ENCODE data around the gene SNCB. TPM values are rescaled to one million over a fixed set of nuclear protein-coding genes. Genes with fewer than 3 reads are reported as not detected.
A peak's percentile ranks its signal among the peaks of the same experiment; 100 is the strongest.

SNCB gene
- polyA plus RNA-seq, 1 of the 3 experiments (the other 2 are of a cell fraction) = 0.33 TPM

GRCh38 chr5:176631383-176632200 is 1.3 kb upstream of the SNCB start:
- Histone ChIP-seq H3F3A (replicated peaks; ENCODE audit: insufficient read depth) (no peaks in the 10 kb centered on the region), H3K4me3 (ENCODE audit: low read depth in 2 of 2, low read length in 1 of 2) (no peak overlapping the region), H3K9ac (no peak overlapping the region), H3K9me2 (no peaks in the 10 kb centered on the region), H3K27ac (ENCODE audit: low read depth in 2 of 2, low read length in 1 of 2) (no peak overlapping the region), H3K4me1 (ENCODE audit: control insufficient read depth in 1 of 2, insufficient read depth in 2 of 2, low read depth in 1 of 2, low read length in 1 of 2) (peaks cover 0 to 9% of the 10 kb centered on the region in 2 experiments; a peak in 1 of 4 replicates), H4K20me1 (ENCODE audit: insufficient read depth) (no peaks in the 10 kb centered on the region), H3K36me3 (replicated peaks in 1 of 2; ENCODE audit: control insufficient read depth in 1 of 2, insufficient read depth in 2 of 2, low read length in 1 of 2) (no peaks in the 10 kb centered on the region), H3K9me3 (no peaks in the 10 kb centered on the region), H3K4me2 (no peak overlapping the region), H3K27me3 (ENCODE audit: insufficient read depth) (peaks cover 38% of the 10 kb centered on the region; the same call in 1 of the 2 replicates), H3K79me2 (ENCODE audit: insufficient read depth) (no peaks in the 10 kb centered on the region), H2AFZ (ENCODE audit: low read depth) (no peak overlapping the region)
- TF ChIP-seq JUND (IDR thresholded peaks at IDR 0.05) (no peak), EZH2phosphoT487 (IDR thresholded peaks at IDR 0.05; ENCODE audit: borderline replicate concordance, low read depth) (no peak), USF2 (IDR thresholded peaks at IDR 0.05; ENCODE audit: borderline replicate concordance, low read depth, low read length) (no peak), GATA2 (CRISPR knock-in tag; IDR thresholded peaks at IDR 0.05) (no peak), NFIC (IDR thresholded peaks at IDR 0.05; ENCODE audit: borderline replicate concordance) (no peak), NRF1 (IDR thresholded peaks at IDR 0.05; ENCODE audit: low read depth, low read length) (no peak), YY1 (IDR thresholded peaks at IDR 0.05; ENCODE audit: low read depth) (no peak)
- ChIA-PET CTCF (interaction anchor here (0.9 to 3.5 kb wide), 7 partner anchors 11 to 902 kb away, joined by 3 to 16 read pairs (median 7); partner anchors contain the start of genes CLTB and TSPAN17), POLR2A (interaction anchor here (1.0 kb wide), 1 partner anchor 94 kb away, joined by 3 read pairs; no protein-coding TSS in a partner anchor)
- WGBS (ENCODE audit: low lambda C conversion rate) = 66% methylated on average over 7 of the region's 7 CpGs
- no peak for DNase-seq

GRCh38 chr5:176630681-176631222 is 418 bp upstream of the SNCB start:
- peak overlapping the region; percentile 40 to 59 for H3K4me3 ChIP-seq (ENCODE audit: low read depth in 2 of 2, low read length in 1 of 2)
- no peak overlapping the region for H3K9ac ChIP-seq
- H3K79me2 ChIP-seq (ENCODE audit: insufficient read depth) = no peaks in the 10 kb centered on the region
- DNase-seq = no peak
- H3K4me1 ChIP-seq (ENCODE audit: control insufficient read depth in 1 of 2, insufficient read depth in 2 of 2, low read depth in 1 of 2, low read length in 1 of 2) = peaks cover 0 to 9% of the 10 kb centered on the region in 2 experiments; a peak in 1 of 4 replicates
- H3K9me2 ChIP-seq = no peaks in the 10 kb centered on the region
- WGBS (ENCODE audit: low lambda C conversion rate) = 34% methylated on average over 20 of the region's 20 CpGs
- H3K27ac ChIP-seq (ENCODE audit: low read depth in 2 of 2, low read length in 1 of 2) = no peak overlapping the region
- no peaks in the 10 kb centered on the region for H3F3A ChIP-seq (replicated peaks; ENCODE audit: insufficient read depth)
- H4K20me1 ChIP-seq (ENCODE audit: insufficient read depth) = no peaks in the 10 kb centered on the region
- POLR2A ChIA-PET = interaction anchor here (1.0 to 1.5 kb wide), 2 partner anchors 17 to 93 kb away, joined by 3 to 6 read pairs; partner anchors contain the start of gene TSPAN17
- peak overlapping the region; percentile 90 for H3K4me2 ChIP-seq
- CTCF ChIA-PET = interaction anchor here (0.9 to 3.5 kb wide), 10 partner anchors 10 to 901 kb away, joined by 3 to 16 read pairs (median 6); partner anchors contain the start of genes CLTB, TSPAN17 and ZNF346
- H3K27me3 ChIP-seq (ENCODE audit: insufficient read depth) = peaks cover 38% of the 10 kb centered on the region; the same call in 1 of the 2 replicates
- no peaks in the 10 kb centered on the region for H3K9me3 ChIP-seq
- H3K36me3 ChIP-seq (replicated peaks in 1 of 2; ENCODE audit: control insufficient read depth in 1 of 2, insufficient read depth in 2 of 2, low read length in 1 of 2) = no peaks in the 10 kb centered on the region
- peak overlapping the region; percentile 68; the same call in 1 of the 2 replicates for H2AFZ ChIP-seq (ENCODE audit: low read depth)
- TF ChIP-seq GABPA (IDR thresholded peaks at IDR 0.05; ENCODE audit: low read depth) (no peak), RXRA (IDR thresholded peaks at IDR 0.05; ENCODE audit: borderline replicate concordance, low read depth) (no peak), SIN3A (IDR thresholded peaks at IDR 0.05; ENCODE audit: borderline replicate concordance, low read depth, low read length) (no peak), IRF3 (IDR thresholded peaks at IDR 0.05; ENCODE audit: low read depth, low read length) (no peak), CTCF (IDR thresholded peaks at IDR 0.05) (no peak), PBX3 (IDR thresholded peaks at IDR 0.05) (no peak), USF2 (IDR thresholded peaks at IDR 0.05; ENCODE audit: borderline replicate concordance, low read depth, low read length) (no peak), RAD21 (IDR thresholded peaks at IDR 0.05; ENCODE audit: low read length) (no peak), TAF1 (IDR thresholded peaks at IDR 0.05; ENCODE audit: borderline replicate concordance, low read depth, low read length) (no peak), TEAD4 (IDR thresholded peaks at IDR 0.05; ENCODE audit: borderline replicate concordance, insufficient read depth) (no peak), ELF1 (IDR thresholded peaks at IDR 0.05) (no peak), NFIC (IDR thresholded peaks at IDR 0.05; ENCODE audit: borderline replicate concordance) (no peak), GATA2 (CRISPR knock-in tag; IDR thresholded peaks at IDR 0.05) (no peak), NRF1 (IDR thresholded peaks at IDR 0.05; ENCODE audit: low read depth, low read length) (no peak)
